Measurements from ENCODE around the gene PRKN.

DNA sequence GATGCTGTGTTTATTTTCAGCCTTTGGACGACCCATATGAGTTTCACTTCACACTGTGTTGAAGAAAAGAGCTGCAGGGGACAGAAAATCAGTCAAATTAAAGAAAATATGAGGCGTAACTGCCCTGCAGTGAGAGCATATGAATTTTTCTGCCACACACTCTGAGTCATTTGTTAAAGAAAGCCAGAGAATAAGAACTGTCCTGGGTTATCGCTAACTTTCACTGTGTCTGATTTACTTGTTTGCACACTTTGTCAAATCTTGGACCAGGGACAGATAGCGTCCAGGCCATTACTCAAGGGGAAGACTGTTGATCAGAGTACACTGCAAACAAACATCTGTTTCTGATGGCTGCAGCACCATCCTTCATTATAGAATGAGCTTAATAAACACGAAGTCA is 1326.9 kb downstream of the PRKN start:
- TF ChIP-seq CTCF (IDR thresholded peaks at IDR 0.05) (no peak), POLR2AphosphoS5 (IDR thresholded peaks at IDR 0.05) (no peak), POLR2A (IDR thresholded peaks at IDR 0.05) (no peak)
